GM21529 (cell line): ENCODE measurements around the gene CYTL1.
"Not testable (repeated sequence)": the region's sequence is repeated elsewhere in the genome, so short reads cannot be mapped to it uniquely, and the experiment has no call there.

Source experiments
- ATAC-seq: cut with Tn5 transposase; IDR thresholded peaks from one replicate; pipeline ENCODE4 v1.9.1; 2021; ENCODE audit not compliant: unreplicated experiment

CYTL1 gene

DNA sequence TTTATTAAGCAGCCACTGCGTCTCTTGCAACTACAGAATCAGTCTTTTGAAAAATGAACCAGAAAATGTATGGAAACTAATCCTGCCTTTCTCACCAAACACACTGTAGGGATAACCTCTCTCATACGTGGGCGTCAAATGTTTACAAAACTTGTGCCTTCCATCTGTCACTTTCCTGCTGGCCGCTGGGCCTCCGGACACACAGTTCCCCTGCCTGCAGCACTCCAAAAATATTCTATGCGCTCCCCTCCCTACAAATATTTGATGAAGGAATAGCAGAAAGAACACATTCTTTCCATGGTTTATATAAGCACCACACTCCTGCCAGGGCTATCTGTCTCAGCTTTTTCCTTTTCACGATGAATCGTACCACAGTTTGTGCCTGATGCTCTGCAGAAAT, 14.9 kb upstream of the CYTL1 start:
- ATAC-seq = no peak

DNA sequence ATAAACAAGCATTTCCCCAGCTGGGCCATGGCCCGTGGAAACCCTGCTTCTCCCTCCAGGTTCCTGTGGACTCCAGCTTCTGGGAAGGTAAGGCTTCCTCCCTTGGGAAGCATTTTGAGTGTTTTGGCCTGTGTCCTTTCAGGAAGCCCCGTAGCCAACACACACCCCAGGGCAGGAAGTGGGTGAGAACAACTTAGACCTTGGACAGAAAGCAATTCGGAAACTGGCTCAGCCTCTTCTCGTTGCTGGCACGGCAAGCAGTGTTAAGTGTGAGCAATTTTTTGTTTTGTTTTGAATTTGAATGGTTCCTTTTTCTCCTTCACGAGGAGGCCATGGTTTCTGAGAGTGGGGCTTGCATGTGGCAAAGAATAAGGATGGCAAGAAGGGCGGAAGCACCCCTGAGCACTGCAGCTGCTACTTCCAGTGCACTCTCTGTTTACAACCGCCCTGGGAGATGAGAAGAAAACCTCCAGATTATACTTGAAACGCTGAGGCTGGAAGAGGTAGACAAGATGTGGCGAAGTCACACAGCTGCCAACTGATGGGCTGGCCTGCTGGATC, 14.1 kb upstream of the CYTL1 start:
- ATAC-seq = no peak

DNA sequence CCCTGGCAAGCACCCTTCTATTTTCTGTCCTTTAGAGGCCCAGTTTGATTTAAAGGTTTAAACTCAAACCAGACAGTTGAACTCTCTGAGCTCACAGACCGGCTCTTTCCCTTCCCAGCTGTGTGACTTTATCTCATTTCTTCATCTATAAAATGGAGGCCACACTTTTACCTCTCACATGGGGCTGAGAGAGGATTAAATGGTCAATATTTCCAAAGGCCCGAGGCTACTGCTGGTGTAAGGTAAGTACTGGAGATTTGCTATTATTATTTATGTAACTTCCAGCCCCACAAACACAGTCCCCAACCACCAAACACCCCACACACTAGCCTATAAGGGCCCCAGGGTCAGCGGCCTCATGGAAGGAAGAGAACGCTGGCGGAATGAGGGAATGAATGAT, 13.6 kb upstream of the CYTL1 start:
- ATAC-seq = no peak

DNA sequence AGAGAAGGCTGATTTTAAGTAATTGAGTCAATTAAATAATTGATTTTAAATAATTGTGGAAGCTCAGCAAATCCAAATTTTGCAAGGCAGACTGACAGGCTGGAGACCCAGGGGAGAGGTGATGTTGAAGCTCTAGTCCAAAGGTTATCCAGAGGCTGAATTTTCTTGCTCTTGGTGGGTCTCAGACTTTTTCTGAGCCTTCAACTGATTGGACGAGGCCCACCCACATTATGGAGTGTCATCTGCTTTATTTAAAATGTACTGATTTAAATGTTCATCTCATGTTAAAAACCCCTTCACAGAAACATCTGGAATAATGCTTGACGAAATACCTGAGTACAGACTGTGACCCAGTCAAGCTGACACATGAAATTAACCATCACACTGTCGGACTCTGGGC, 11.7 kb upstream of the CYTL1 start:
- no peak for ATAC-seq

DNA sequence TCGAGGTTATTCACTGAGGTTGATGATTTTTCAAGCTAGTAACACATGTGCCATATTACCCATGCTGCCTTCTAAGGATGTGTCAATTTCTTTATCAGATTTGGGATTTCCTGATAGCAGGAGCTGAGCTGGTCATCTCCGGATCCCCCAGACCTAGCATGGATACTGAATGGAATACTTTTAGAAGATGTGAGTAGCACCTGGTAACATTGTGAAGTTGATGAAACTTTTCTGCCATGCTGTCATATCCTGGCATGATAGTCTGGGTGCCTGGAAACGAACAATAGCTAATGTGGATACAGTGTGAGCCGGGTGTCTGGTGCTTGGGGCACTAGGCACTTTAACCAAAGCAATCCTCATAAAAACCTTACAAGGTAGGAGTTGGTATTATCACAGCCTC, 11.0 kb upstream of the CYTL1 start:
- no peak for ATAC-seq

DNA sequence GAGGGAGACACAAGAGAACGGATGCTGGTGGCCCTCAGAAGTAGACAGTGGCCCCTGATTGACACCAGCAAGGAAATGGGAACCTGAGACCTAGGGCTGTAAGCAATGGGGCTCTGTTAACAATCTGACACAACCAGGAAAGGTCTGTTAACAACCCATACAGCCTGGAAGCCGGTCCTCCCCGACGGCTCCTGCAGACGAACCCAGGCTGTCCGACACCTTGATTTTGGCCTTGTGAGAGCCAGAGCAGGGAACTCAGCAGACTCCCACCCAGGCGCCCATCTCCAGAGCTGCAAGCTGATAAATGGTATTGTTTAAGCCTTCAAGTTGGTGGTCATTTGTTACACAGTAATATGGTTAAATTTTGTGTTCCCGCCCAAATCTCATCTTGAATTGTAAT, 10.2 kb upstream of the CYTL1 start:
- ATAC-seq = no peak

DNA sequence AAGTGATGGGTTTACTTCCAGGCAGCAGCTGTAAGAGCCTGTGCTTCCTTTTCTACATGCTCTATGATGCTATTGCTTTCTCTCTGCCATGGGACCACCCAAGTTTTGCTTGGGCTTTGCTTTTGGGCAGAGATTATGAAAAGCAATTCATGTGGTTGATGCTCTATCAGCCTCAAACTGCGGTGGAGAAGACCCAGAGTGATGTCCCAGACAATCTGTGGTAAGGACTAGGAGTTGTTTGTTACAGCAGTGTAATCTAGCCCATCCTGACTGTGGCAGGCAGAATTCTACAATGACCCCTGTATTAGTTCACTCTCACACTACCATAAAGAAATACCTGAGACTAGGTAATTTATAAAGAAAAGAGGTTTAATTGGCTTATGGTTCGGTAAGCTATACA, 9.2 kb upstream of the CYTL1 start:
- no peak for ATAC-seq

DNA sequence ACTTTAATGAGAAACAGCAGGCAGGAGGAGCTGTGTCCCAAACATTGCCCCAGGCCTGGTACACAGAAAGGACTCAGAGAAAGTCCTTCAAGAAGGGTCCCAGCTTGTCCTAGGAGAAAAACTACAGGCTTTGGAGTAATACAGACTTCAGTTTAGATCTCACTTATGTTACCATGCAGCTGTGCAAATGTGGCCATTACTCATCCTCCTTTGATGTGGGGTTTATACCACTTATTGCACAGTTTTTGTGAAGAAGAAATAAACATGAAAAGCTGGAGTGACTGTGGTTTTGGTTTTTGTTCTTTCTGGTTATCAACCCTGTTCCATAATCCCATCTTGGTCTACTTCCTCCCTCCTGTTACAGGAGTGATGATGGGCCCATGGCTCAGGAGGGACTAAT, 8.1 kb upstream of the CYTL1 start:
- no peak for ATAC-seq

DNA sequence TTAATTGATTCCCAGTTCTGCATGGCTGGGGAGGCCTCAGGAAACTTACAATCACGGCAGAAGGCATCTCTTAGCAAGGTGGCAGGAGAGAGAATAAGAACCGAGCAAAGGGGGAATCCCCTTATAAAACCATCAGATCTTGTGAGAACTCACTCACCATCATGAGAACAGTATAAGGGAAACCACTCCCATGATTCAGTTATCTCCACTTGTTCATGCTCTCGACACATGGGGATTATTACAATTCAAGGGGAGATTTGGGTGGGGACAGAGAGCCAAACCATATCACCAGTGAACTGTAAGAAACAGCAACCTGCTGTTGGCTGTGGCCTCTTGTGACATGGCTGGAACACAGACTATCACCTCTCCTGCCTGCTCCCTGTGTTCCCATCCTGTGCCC, 7.1 kb upstream of the CYTL1 start:
- ATAC-seq = no peak

DNA sequence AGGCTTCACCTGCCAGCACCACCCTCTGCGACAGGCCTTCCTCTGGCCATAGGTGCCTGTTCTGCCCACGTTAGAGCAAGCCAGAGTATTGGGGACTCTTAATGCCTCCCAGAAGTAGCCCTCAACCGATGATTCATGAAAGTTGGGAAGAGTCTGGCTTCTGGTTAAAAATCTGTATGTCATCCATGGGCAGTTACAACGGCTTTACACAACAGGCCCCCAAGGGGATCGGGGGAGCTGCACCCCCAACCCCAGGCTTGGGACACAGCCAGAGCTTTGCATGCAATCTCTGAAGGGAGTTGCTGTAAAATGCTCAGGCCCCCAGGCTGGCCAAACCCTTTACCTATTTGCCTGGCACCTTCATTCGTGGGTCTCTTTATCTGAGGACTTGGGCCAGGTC, 5.4 kb upstream of the CYTL1 start:
- ATAC-seq = no peak

DNA sequence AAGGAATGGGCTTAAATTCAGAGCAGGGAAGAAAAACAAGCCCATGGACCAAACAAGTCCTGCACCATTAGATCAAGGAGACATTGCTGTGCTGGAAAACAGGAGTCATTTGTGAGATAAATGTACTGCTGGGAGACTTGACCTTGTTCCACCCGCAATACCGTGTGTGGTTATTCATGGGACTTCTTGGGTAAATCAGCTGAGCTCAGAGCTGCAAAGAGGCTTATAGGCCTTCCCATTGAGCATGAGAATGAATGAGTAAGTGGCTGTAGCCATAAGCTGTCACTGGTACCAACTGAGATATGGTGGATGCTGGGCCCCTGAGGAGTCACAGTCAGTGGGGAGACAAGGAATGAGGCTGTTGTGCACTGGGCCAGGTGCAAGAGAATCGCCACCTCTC, 2.3 kb upstream of the CYTL1 start:
- no peak for ATAC-seq

DNA sequence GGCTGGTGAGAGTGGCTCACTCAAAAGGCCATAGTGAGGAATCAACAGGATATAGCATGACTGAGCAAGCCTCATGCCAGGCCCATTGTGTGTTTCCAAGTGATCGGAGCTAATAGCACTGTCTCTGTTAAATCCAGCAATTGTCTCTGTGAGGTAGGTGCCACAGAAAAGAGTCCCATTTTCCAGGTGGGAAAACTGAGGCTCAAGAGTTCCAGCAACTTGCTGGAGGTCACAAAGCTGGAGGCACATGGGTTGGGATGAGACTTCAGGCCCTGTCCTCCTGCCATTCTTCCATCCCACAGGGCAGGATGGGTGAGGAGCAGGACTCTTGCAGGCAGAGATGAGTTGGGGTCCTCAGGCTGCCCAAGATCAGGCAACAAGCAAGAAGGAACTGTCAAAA, 1.1 kb upstream of the CYTL1 start:
- no peak for ATAC-seq

DNA sequence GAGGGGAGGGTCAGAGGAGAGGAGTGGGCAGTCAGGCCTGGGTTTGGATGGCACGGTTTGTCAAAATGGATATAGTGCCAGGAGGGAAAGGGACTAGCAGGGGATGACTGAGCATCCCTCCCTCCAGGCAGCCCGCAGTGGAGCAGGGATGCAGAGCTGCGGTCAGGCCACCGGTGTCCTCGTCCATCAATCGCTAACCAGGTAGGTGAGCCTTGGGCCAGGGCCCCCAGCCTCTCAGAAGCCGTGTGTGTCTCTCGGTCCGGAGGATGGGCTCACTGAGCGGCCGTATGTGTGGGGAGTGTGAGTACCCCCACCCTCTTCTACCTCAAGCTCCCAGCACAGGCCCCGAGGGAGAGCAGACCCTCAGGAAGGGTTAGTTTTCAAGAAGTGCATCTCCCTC, 538 bp upstream of the CYTL1 start:
- ATAC-seq = no peak

DNA sequence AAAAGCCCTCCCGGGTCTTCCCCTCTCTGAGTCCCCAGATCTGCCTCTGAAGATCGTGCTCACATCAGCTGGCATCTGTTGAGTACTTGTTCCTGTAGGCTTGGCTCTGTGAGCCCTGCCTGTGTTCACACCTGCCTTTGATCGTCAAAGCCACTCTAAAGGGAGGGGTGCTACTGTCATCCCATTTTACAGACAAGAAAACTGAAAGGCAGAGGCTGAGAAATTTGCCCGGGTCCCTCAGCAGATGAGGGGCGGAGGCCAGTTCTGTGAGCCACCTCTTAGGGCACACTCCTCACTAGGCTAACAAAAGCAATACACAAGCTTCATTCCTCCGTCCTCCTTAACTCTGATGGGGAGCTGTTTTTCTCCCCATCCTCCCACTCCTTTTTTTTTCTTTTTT, 655 bp downstream of the CYTL1 start:
- no peak for ATAC-seq

DNA sequence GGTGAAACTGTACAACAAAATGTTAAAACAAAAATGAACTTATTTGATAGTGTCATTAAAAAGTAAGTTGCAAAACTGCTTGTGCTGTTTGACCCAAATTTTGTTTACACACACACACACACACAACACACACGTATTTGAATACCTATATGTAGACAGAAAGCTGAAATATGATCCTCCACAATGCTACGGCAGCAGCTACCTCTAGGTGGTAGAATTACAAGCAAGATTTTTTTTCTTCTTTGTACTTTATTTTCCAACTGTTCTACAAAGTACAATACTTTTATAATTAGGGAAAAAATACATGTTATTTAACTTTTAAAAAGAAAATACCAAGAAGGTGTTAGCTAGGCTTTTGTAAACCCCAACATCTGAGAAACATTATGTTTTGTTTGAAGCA, 1.2 kb downstream of the CYTL1 start:
- no peak for ATAC-seq

DNA sequence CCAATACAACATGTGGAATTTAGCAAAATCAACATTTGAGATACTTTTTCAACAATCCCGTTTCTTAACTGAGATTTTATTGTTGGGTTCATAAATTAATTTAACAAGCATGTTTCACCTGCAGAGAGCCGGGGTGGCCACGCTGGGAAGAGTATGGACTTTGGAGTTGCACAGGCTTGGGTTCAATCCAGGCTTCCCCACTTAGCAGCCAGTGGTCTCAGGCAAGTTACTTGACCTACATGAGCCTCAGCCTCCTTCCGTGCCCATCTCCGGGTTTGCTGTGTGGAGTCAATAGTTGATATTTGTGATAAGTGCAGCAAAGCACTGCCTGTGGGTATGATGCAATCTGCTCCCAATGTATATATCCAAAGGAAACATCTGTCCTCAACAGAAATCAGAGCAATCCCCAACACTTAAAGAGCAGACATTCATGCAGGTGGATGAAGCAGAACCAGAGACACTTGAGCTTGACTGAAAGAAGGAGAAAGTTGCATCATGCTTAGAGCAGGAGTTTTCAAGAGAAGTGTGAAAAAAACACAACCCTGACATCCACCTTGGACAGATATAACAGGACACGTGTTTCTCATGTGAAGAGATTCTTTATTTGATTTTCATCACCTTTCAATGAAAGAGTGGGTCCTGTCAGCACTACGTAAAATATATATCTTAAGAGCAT, 5.1 kb downstream of the CYTL1 start:
- ATAC-seq = no peak

DNA sequence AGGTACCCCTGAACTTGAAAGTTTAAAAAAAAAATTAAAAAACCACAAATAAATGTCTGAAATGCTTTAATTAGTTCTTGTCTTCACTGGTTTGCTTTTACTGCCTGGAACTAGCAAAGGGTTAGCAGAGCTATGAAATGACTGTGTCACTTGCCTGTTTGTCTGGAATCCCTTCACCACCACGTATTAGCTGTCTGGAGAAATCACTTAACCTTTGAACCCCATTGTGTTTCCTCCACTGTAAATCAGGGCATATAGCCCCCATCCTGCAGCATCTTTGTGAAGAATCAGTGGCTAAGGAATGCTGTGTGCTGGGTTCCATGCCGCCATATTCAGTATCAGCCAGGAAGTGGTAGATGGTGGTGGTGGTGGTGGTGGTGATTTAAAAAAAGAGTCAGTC, 6.3 kb downstream of the CYTL1 start:
- ATAC-seq = no peak

DNA sequence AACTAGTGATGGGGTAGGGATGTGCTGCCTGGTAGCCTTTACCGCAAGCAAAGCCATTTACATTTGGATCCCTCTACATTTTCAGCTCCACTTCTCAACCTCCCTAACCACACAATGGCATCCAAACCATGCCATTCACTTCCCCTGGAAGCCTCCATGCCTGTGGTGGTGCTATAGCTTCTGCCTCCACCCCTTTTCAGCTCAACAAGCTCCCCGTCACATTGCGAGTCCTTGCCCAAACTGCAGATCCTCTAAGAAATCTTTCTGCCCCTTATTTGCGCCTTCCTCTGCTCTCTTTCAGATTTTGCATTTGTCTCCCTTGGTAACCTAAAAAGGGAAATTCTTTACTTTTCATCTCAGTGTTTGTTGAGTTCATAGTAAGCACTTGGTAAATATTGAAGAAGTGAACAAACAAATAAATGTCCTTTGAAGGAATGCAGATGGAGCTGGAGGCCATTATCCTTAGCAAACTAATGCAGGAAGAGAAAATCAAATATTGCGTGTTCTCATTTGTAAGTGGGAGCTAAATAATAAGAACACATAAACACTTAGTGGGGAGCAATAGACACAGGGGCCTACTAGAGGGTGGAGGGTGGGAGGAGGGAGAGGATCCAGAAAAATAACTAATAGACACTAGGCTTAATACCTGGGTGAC, 6.9 kb downstream of the CYTL1 start:
- ATAC-seq = no peak

DNA sequence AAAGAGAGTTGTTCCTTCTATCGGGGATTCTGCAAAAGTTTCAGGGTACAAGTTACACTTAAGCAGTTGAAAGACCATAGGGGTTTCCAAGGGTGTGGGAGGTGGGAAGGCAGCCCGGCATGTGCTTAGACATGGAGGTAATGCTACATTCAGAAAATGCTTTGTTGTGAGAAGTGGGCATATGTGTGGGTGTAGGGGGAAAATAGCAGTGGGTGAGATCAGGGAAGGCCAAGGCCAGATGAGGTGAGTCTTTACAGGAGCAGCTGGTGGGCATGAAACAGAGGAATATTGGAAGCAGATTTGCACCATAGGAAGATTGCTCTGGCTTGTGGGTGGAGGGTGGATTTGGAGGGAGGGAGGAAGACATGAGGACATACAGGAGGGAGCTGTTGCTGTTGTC, 8.3 kb downstream of the CYTL1 start:
- ATAC-seq = no peak

DNA sequence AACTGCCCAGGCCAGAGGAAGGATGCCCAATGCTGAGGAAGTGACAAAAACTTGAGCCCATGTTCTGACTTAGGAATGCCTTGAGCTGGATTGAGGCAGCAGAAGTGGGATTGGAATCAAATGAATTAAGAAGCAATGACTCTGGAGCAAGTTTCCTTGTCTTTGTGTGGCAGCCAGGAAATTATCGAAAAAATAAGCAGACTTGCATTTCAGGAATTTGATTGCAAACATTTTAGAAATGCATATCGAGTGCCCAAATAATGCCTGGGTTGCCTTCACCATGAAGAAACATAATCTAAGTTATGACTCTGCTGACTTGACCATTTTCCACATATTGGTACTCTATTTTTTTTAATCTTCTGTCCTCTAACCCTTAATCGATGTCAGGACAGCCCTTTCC, 9.5 kb downstream of the CYTL1 start:
- no peak for ATAC-seq

DNA sequence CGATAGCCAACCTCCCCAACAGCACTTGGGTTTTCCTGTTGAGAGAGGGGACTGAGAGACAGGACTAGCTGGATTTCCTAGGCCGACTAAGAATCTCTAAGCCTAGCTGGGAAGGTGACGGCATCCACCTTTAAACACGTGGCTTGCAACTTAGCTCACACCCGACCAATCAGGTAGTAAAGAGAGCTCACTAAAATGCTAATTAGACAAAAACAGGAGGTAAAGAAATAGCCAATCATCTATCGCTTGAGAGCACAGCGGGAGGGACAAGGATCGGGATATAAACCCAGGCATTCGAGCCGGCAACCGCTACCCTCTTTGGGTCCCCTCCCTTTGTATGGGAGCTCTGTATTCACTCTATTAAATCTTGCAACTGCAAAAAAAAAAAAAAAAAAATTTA, 12.3 kb downstream of the CYTL1 start:
- ATAC-seq = not testable (repeated sequence)

DNA sequence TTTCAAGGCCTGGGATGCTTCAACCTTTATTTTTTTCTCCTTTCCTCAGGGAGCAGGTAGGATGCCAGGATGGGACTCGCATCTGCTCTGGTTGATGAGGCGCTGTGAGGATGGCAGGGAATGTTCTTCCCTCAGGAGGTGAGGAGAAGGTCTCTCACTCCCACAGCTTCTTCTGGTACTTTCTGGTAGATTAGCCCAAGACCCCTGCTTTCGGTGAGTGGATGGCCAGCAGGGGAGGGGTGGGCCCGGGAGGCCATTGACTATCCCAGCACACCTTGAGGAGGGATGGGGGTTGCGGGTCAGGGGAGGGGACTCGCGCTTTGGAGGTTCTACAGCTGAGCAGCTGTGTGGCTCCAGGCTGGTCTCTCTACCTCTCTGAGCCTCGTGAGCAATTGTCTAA, 14.8 kb downstream of the CYTL1 start:
- ATAC-seq = no peak

DNA sequence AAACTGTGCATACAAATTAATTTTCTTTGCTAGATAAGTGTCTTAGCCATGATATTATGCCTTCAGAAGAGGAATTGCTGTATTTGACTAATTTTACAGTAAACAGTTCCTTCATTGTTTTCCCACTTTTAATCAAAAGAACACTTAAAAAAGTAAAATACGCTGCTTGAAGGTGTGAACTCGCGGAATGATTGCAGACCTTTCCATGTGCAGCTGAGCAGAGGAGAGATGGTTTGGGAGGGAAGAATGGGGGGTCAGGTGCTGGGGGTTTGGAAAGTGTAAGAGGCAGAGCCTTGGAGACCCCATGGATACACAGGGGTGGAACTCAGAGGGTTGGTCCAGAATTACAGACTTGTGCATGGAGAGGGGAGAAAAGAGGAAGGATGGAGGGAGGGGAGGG, 15.3 kb downstream of the CYTL1 start:
- ATAC-seq = no peak
